Measurements from ENCODE around the gene UPF3A.

UPF3A gene

DNA sequence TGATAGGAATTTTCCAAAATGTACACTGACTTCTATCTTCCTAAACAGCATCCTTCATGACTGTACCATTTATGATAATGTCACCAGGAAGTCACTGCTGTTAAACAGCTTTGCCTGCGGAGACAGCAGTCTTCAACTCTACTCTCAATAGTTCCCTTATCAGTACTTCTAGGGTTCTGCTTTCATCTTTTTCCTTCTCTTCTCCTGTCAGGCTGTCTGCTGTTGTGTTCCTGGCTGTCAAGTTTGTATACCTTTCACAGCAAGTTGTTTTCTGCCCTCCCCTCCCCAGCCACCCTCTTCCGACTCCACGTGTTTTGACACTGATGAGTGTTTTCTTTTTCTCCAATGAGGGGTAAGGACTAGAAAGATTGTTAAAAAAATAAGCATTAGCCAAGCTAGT, 2.2 kb downstream of the UPF3A start:
- in situ Hi-C loops (cut with MboI; ENCODE audit: low sequenced_read_pairs, unreplicated experiment), result no loop called here
- TF ChIP-seq, protein P1, sequence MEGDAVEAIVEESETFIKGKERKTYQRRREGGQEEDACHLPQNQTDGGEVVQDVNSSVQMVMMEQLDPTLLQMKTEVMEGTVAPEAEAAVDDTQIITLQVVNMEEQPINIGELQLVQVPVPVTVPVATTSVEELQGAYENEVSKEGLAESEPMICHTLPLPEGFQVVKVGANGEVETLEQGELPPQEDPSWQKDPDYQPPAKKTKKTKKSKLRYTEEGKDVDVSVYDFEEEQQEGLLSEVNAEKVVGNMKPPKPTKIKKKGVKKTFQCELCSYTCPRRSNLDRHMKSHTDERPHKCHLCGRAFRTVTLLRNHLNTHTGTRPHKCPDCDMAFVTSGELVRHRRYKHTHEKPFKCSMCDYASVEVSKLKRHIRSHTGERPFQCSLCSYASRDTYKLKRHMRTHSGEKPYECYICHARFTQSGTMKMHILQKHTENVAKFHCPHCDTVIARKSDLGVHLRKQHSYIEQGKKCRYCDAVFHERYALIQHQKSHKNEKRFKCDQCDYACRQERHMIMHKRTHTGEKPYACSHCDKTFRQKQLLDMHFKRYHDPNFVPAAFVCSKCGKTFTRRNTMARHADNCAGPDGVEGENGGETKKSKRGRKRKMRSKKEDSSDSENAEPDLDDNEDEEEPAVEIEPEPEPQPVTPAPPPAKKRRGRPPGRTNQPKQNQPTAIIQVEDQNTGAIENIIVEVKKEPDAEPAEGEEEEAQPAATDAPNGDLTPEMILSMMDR (IDR thresholded peaks at IDR 0.05; ENCODE audit: borderline replicate concordance, control extremely low read depth, extremely low read depth, insufficient read depth, missing control alignments), result no peak
- no peak for DNase-seq (ENCODE audit: low spot score)

DNA sequence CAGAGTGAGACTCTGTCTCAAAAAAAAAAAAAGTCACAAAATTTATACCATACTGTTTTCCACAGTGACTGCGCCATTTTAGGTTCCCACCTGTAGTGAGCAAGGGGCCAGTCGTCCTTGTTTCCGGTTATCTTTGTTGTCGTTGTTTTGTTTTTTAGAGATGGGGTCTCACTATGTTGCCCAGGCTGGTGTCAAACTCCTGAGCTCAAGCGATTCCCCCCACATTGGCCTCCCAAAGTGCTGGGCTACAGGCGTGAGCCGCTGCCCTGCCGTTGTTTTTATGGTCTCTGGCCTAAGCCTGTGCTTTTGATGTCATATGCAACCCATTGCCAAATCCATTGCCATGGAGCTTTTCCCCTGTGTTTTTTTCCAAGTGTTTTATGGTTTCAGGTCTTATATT, 3.3 kb downstream of the UPF3A start:
- in situ Hi-C loops (cut with MboI; ENCODE audit: low sequenced_read_pairs, unreplicated experiment), result no loop called here
- TF ChIP-seq, protein P1 (IDR thresholded peaks at IDR 0.05; ENCODE audit: borderline replicate concordance, control extremely low read depth, extremely low read depth, insufficient read depth, missing control alignments), result no peak
- no peak for DNase-seq (ENCODE audit: low spot score)

DNA sequence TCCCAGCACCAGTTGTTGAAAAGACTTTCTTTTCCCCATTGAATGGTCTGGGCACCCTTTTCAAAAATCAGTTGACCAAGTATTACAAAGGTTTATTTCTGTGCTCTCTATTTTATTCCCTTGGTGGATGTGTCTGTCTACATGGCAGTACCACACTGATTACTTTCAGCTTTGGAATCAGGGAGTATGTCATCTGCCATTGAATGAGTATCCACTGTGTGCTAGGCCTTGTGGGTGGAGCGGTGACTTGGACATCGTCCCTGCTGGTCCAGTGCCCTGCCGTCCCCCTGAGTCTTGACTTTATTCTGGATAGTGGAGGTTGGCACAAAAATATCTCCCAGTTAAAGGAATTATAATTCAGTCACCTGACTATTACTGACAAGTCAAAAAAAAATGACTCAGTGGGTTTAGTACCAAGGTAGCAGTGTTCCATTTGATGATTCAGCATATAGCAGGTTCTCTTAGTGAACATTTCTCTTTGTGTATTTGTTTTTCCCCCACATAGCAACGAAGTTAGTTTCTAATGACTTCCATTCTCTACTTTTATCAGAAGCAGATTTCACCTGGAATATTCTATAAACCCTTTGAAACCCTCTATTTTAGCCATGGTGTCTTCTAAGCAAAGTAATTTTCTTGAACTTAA, 3.9 kb downstream of the UPF3A start:
- in situ Hi-C loops (cut with MboI; ENCODE audit: low sequenced_read_pairs, unreplicated experiment), result no loop called here
- DNase-seq (ENCODE audit: low spot score), result no peak
- TF ChIP-seq, protein P1 (IDR thresholded peaks at IDR 0.05; ENCODE audit: borderline replicate concordance, control extremely low read depth, extremely low read depth, insufficient read depth, missing control alignments), result no peak

DNA sequence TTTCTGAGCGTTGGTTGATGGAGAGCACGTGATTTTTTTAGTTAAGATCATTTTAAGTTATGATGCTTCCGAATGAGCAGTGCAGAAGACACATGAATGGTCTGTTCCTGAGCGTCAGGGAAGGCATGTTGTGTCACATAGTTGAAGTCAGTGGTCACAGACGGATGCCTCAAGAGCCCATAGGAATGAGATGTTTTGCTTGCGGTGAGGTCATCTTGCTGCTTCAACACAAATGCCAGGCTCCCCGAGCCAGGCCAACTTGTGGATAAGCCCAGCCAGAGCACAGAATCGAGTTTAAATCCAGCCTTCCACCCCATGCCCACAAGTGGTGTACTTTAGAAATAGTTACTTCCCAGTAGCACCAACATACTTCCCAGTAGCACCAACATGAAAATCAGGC, 5.4 kb downstream of the UPF3A start:
- no peak for DNase-seq (ENCODE audit: low spot score)
- in situ Hi-C loops (cut with MboI; ENCODE audit: low sequenced_read_pairs, unreplicated experiment), result no loop called here
- TF ChIP-seq, protein P1 (IDR thresholded peaks at IDR 0.05; ENCODE audit: borderline replicate concordance, control extremely low read depth, extremely low read depth, insufficient read depth, missing control alignments), result no peak

DNA sequence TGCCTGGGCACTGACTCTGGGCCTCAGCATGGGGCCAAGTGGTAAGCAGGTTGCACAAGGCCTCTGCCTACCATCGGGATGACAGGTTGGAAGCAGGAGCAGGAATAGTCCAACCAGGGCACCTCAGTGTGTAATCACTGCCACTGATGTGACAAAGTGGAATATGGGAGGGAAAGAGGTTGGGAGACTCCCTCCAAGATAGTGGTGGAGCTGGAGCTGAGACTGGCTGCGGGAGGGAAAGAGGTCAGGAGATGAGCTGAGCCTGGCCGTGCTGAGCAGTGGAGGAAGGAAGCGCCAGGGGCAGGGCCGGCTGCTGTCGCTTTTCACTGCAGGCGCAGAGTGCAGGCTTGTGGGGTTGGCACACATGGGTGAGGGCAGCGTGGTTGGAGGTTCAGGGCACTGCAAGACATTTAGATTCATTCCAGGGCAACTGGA, 6.8 kb downstream of the UPF3A start:
- no peak for DNase-seq (ENCODE audit: low spot score)
- in situ Hi-C loops (cut with MboI; ENCODE audit: low sequenced_read_pairs, unreplicated experiment), result no loop called here
- TF ChIP-seq, protein P1 (IDR thresholded peaks at IDR 0.05; ENCODE audit: borderline replicate concordance, control extremely low read depth, extremely low read depth, insufficient read depth, missing control alignments), result no peak

DNA sequence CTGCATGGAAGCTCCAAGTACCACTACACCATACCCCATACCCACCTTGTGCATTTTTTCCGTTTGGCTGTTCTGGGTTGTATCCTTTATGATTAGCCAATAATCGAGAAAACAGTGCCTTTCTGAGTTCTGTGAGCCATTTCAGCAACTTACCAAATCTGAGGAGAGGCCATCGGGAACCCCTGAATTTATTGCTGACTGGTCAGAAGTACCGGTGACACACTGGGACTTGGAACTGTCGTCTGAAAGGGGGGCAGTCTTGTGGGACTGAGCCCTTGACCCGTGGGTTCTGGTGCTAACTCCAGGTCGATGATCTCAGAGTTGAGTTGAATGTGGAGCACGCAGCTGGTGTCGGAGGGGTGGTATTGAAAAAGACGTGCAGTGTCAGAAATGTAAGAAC, 15.0 kb downstream of the UPF3A start:
- in situ Hi-C loops (cut with MboI; ENCODE audit: low sequenced_read_pairs, unreplicated experiment), result no loop called here
- no peak for DNase-seq (ENCODE audit: low spot score)
- TF ChIP-seq, protein P1 (IDR thresholded peaks at IDR 0.05; ENCODE audit: borderline replicate concordance, control extremely low read depth, extremely low read depth, insufficient read depth, missing control alignments), result no peak
